HG02970 (cell line): ENCODE results near the gene ZBED6.
"Not testable (repeated sequence)": the region's sequence is repeated elsewhere in the genome, so short reads cannot be mapped to it uniquely, and the experiment has no call there.

Experiments
- ATAC-seq: cut with Tn5 transposase; IDR thresholded peaks from one replicate; pipeline ENCODE4 v1.9.1; 2021; ENCODE audit warnings: mild to moderate bottlenecking, moderate library complexity, moderate number of reproducible peaks; ENCODE audit not compliant: unreplicated experiment, low FRiP score

ZBED6 gene

GRCh38 chr1:203778789-203779188 lies 16.6 kb upstream of the ZBED6 start:
- ATAC-seq, result no peak

GRCh38 chr1:203781962-203782361 lies 13.5 kb upstream of the ZBED6 start:
- no peak for ATAC-seq

- no peak for ATAC-seq
These were observed 5.5 kb upstream of the ZBED6 start for GRCh38 chr1:203789966-203790365.

- no peak for ATAC-seq
These were observed 3.9 kb upstream of the ZBED6 start for GRCh38 chr1:203791498-203791897.

GRCh38 chr1:203792486-203792885 lies 2.9 kb upstream of the ZBED6 start:
- no peak for ATAC-seq

- not testable (repeated sequence) for ATAC-seq
These were observed 1.9 kb upstream of the ZBED6 start for GRCh38 chr1:203793561-203793960.

- ATAC-seq, result no peak
These were observed 521 bp upstream of the ZBED6 start for GRCh38 chr1:203794764-203795440.

- no peak for ATAC-seq
These were observed 798 bp downstream of the ZBED6 start for GRCh38 chr1:203796236-203796605.

GRCh38 chr1:203797216-203797615 lies 1.8 kb downstream of the ZBED6 start:
- no peak for ATAC-seq

GRCh38 chr1:203797948-203798655 lies 2.7 kb downstream of the ZBED6 start:
- ATAC-seq, result no peak

GRCh38 chr1:203799157-203799556 lies 3.7 kb downstream of the ZBED6 start:
- ATAC-seq, result no peak

GRCh38 chr1:203799971-203800370 lies 4.5 kb downstream of the ZBED6 start:
- ATAC-seq, result no peak

- no peak for ATAC-seq
These were observed 10.3 kb downstream of the ZBED6 start for GRCh38 chr1:203805689-203806088.

- ATAC-seq, result no peak
These were observed 11.8 kb downstream of the ZBED6 start for GRCh38 chr1:203807196-203807595.

- ATAC-seq, result no peak
These were observed 18.3 kb downstream of the ZBED6 start for GRCh38 chr1:203813581-203814341.

GRCh38 chr1:203818399-203818798 lies 23.0 kb downstream of the ZBED6 start:
- no peak for ATAC-seq

- ATAC-seq, result no peak
These were observed 27.9 kb downstream of the ZBED6 start for GRCh38 chr1:203823306-203823705.

- ATAC-seq, result no peak
These were observed 30.8 kb downstream of the ZBED6 start for GRCh38 chr1:203826175-203826574.

GRCh38 chr1:203828002-203828401 lies 32.6 kb downstream of the ZBED6 start:
- ATAC-seq, result no peak

- no peak for ATAC-seq
These were observed 33.1 kb downstream of the ZBED6 start for GRCh38 chr1:203828503-203828902.

GRCh38 chr1:203829247-203829646 lies 33.8 kb downstream of the ZBED6 start:
- not testable (repeated sequence) for ATAC-seq
